Left forelimb (tissue), 1 donor: ENCODE measurements around the gene RNF130.
"Not testable (repeated sequence)": the region's sequence is repeated elsewhere in the genome, so short reads cannot be mapped to it uniquely, and the experiment has no call there.

Source experiments
- DNase-seq: peaks from one replicate; pipeline ENCODE4 v3.0.0-alpha.2; 2018; ENCODE audit warnings: low spot score

The RNF130 gene

GRCh38 chr5:180102636-180103035 is 31.1 kb upstream of the RNF130 start:
- no peak for DNase-seq

- no peak for DNase-seq
Measured at GRCh38 chr5:180101451-180102105, 30.0 kb upstream of the RNF130 start.

GRCh38 chr5:180100621-180101450 is 29.3 kb upstream of the RNF130 start:
- DNase-seq = no peak

- no peak for DNase-seq
Measured at GRCh38 chr5:180099733-180100611, 28.4 kb upstream of the RNF130 start.

GRCh38 chr5:180098991-180099732 is 27.6 kb upstream of the RNF130 start:
- DNase-seq = no peak

- no peak for DNase-seq
Measured at GRCh38 chr5:180098526-180098925, 27.0 kb upstream of the RNF130 start.

GRCh38 chr5:180097926-180098325 is 26.4 kb upstream of the RNF130 start:
- DNase-seq = no peak

- no peak for DNase-seq
Measured at GRCh38 chr5:180097163-180097894, 25.8 kb upstream of the RNF130 start.

GRCh38 chr5:180096616-180097015 is 25.1 kb upstream of the RNF130 start:
- no peak for DNase-seq

- DNase-seq = no peak
Measured at GRCh38 chr5:180095545-180095944, 24.0 kb upstream of the RNF130 start.

GRCh38 chr5:180093651-180094382 is 22.3 kb upstream of the RNF130 start:
- DNase-seq = no peak

GRCh38 chr5:180093241-180093640 is 21.7 kb upstream of the RNF130 start:
- DNase-seq = no peak

- DNase-seq = no peak
Measured at GRCh38 chr5:180090769-180091546, 19.4 kb upstream of the RNF130 start.

GRCh38 chr5:180090098-180090768 is 18.7 kb upstream of the RNF130 start:
- DNase-seq = peak; percentile 89

- DNase-seq = not testable (repeated sequence)
Measured at GRCh38 chr5:180089628-180090027, 18.1 kb upstream of the RNF130 start.

- no peak for DNase-seq
Measured at GRCh38 chr5:180088561-180088960, 17.0 kb upstream of the RNF130 start.

GRCh38 chr5:180086816-180087399 is 15.3 kb upstream of the RNF130 start:
- DNase-seq = no peak

- no peak for DNase-seq
Measured at GRCh38 chr5:180085837-180086236, 14.3 kb upstream of the RNF130 start.
